Chondrocyte (in vitro differentiated cells): ENCODE results near the gene AEN. TPM values are rescaled to one million over a fixed set of nuclear protein-coding genes. Genes with fewer than 3 reads are reported as not detected.

Source experiments
- DNase-seq: peaks from one replicate; pipeline ENCODE4 v3.0.0; 2021; ENCODE audit warnings: mixed read lengths, low spot score
- H3K27ac Mint-ChIP-seq: one replicate; pipeline ENCODE4 v1.8.0; 2021; ENCODE audit warnings: mild to moderate bottlenecking, moderate library complexity, mixed read lengths; ENCODE audit not compliant: unreplicated experiment
- H3K27me3 Mint-ChIP-seq: 2 replicates; pipeline ENCODE4 v1.8.0; 2021; ENCODE audit warnings: low read depth, mixed read lengths
- H3K36me3 Mint-ChIP-seq: 2 replicates; pipeline ENCODE4 v1.8.0; 2021; ENCODE audit warnings: low read depth, mixed read lengths
- H3K4me1 Mint-ChIP-seq: 2 replicates; pipeline ENCODE4 v1.8.0; 2021; ENCODE audit warnings: low read depth, mild to moderate bottlenecking, mixed read lengths
- H3K4me3 Mint-ChIP-seq: one replicate; pipeline ENCODE4 v1.8.0; 2021; ENCODE audit warnings: mild to moderate bottlenecking, moderate library complexity, mixed read lengths; ENCODE audit not compliant: unreplicated experiment
- H3K9me3 Mint-ChIP-seq: 2 replicates; pipeline ENCODE4 v1.8.0; 2021; ENCODE audit warnings: low read depth, mixed read lengths
- CTCF ChIP-seq: fragments of 200-600 bp; sonication (generic); IDR thresholded peaks from 2 replicates; pipeline ENCODE4 v1.5.0; 2021; ENCODE audit warnings: antibody characterized with exemption, mild to moderate bottlenecking, moderate library complexity
- total RNA-seq: library from RNA; stranded (reverse); gene quantifications from 3 replicates; pipeline ENCODE4 v1.2.1, GENCODE V29; 2021

AEN gene
- total RNA-seq, 1 donor from 2014 or later = 30.2 TPM

GRCh38 chr15:88649286-88649733 lies 28.2 kb downstream of the AEN start:
- H3K27ac Mint-ChIP-seq = peak overlapping the region; percentile 79
- no peak for TF ChIP-seq CTCF

GRCh38 chr15:88649753-88650551 lies 28.8 kb downstream of the AEN start:
- no peak overlapping the region for H3K4me3 Mint-ChIP-seq
- DNase-seq = peak; percentile 82
- H3K36me3 Mint-ChIP-seq = no peaks in the 10 kb centered on the region

More at GRCh38 chr15:88649286-88649733, 28.2 kb downstream of the AEN start:
- H3K36me3 Mint-ChIP-seq = no peaks in the 10 kb centered on the region
- peak; percentile 75 for DNase-seq
- H3K9me3 Mint-ChIP-seq = no peaks in the 10 kb centered on the region
- no peak overlapping the region for H3K4me3 Mint-ChIP-seq
- peaks cover 18% of the 10 kb centered on the region for H3K4me1 Mint-ChIP-seq
- no peaks in the 10 kb centered on the region for H3K27me3 Mint-ChIP-seq

GRCh38 chr15:88650556-88650955 lies 29.4 kb downstream of the AEN start:
- Mint-ChIP-seq H3K4me1 (peaks cover 18% of the 10 kb centered on the region), H3K4me3 (no peak overlapping the region), H3K27me3 (no peaks in the 10 kb centered on the region), H3K9me3 (no peaks in the 10 kb centered on the region), H3K36me3 (no peaks in the 10 kb centered on the region), H3K27ac (no peak overlapping the region)
- no peak for DNase-seq
- no peak for TF ChIP-seq CTCF

More at GRCh38 chr15:88649753-88650551, 28.8 kb downstream of the AEN start:
- no peaks in the 10 kb centered on the region for H3K9me3 Mint-ChIP-seq
- H3K27ac Mint-ChIP-seq = peak overlapping the region; percentile 79
- peaks cover 18% of the 10 kb centered on the region for H3K4me1 Mint-ChIP-seq
- H3K27me3 Mint-ChIP-seq = no peaks in the 10 kb centered on the region
- TF ChIP-seq CTCF = no peak

- Mint-ChIP-seq H3K4me3 (no peak overlapping the region), H3K27ac (no peak overlapping the region), H3K9me3 (no peaks in the 10 kb centered on the region), H3K27me3 (no peaks in the 10 kb centered on the region), H3K4me1 (peaks cover 18% of the 10 kb centered on the region), H3K36me3 (no peaks in the 10 kb centered on the region)
- no peak for TF ChIP-seq CTCF
- DNase-seq = no peak
Measured at GRCh38 chr15:88651136-88651732, 30.1 kb downstream of the AEN start.

GRCh38 chr15:88651971-88652370 lies 30.8 kb downstream of the AEN start:
- Mint-ChIP-seq H3K9me3 (no peaks in the 10 kb centered on the region), H3K27ac (no peak overlapping the region), H3K36me3 (no peaks in the 10 kb centered on the region), H3K27me3 (no peaks in the 10 kb centered on the region), H3K4me3 (no peak overlapping the region), H3K4me1 (peaks cover 18% of the 10 kb centered on the region)
- no peak for TF ChIP-seq CTCF
- no peak for DNase-seq
